ENCODE data around the gene PITPNM2. TPM values are rescaled to one million over a fixed set of nuclear protein-coding genes. Genes with fewer than 3 reads are reported as not detected.

PITPNM2 gene
- total RNA-seq, 1 donor from 2014 or later, result 7.5 TPM

DNA sequence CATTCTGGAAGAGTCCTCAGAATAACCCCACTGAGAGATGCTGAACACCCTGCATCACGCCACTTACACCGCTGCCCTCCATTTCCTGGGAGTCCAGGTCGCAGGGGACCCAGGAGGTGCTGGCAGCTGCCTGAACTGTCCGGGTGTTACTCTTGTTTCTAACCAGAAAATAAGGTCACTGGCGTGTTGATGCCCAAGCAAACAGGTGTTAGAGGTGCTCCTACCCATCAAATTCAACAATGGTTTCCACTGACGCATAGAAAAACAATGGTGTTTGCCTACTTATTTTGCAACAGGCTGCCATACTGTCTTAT, 23.8 kb downstream of the PITPNM2 start:
- no peak overlapping the region for H3K27ac Mint-ChIP-seq

DNA sequence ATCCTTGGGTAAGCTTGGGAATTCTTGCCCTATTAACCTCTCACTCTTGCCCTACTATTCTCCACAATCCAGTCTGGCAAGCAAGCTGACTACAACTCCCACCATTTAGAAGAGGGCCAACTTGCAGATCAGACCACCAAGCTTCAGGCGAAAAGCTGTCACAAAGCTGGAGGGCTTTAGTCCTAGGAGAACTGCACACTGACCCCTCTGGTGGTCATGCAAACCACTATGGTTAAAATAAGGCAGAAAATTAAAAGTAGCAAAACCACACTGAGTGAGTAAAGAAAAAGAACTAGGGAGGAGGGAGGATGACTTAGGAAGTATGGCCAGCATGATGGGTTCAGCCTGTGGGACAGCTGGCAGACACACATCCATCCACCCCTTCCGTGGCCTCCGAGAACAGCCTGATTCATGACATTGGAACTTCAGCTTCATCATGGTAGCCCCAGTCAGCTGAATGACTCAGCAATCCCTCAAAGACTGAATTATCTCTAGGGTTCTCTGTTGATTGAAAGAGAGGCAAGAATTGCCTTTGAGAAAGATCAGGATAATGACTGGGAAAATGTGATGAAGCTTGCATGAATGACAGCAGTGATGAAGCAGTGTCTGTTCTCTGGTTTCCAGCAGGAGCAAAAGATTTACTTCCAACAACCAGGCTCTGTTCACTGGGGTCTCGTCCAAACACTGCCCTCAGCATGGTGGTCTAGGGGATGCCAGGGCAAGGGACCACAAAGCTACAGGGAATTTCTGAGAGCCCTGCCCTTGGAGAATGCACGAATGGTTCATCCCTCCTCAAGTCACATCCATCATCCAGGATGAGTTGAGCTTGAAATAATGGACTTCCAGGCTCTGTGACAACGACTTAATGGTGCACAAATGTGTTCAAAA, 24.4 kb downstream of the PITPNM2 start:
- H3K4me1 Mint-ChIP-seq, result peaks cover 10% of the 10 kb centered on the region
- H3K4me3 Mint-ChIP-seq, result no peak overlapping the region
- no peaks in the 10 kb centered on the region for H3K27me3 Mint-ChIP-seq (ENCODE audit: low read depth)
- no peaks in the 10 kb centered on the region for H3K36me3 Mint-ChIP-seq
- H3K9me3 Mint-ChIP-seq, result no peaks in the 10 kb centered on the region
- TF ChIP-seq, protein P1, sequence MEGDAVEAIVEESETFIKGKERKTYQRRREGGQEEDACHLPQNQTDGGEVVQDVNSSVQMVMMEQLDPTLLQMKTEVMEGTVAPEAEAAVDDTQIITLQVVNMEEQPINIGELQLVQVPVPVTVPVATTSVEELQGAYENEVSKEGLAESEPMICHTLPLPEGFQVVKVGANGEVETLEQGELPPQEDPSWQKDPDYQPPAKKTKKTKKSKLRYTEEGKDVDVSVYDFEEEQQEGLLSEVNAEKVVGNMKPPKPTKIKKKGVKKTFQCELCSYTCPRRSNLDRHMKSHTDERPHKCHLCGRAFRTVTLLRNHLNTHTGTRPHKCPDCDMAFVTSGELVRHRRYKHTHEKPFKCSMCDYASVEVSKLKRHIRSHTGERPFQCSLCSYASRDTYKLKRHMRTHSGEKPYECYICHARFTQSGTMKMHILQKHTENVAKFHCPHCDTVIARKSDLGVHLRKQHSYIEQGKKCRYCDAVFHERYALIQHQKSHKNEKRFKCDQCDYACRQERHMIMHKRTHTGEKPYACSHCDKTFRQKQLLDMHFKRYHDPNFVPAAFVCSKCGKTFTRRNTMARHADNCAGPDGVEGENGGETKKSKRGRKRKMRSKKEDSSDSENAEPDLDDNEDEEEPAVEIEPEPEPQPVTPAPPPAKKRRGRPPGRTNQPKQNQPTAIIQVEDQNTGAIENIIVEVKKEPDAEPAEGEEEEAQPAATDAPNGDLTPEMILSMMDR (IDR thresholded peaks at IDR 0.05; ENCODE audit: unreplicated experiment), result no peak
- no peak overlapping the region for H3K27ac Mint-ChIP-seq
- no peak for DNase-seq (ENCODE audit: low spot score in 2 of 2, unreplicated experiment in 2 of 2)

More for the DNA sequence above, 23.8 kb downstream of the PITPNM2 start:
- DNase-seq (ENCODE audit: low spot score in 2 of 2, unreplicated experiment in 2 of 2), result no peak
- Mint-ChIP-seq H3K9me3 (no peaks in the 10 kb centered on the region), H3K36me3 (no peaks in the 10 kb centered on the region), H3K4me3 (no peak overlapping the region), H3K27me3 (ENCODE audit: low read depth) (no peaks in the 10 kb centered on the region), H3K4me1 (peaks cover 10% of the 10 kb centered on the region)
- TF ChIP-seq, protein P1 (IDR thresholded peaks at IDR 0.05; ENCODE audit: unreplicated experiment), result no peak

DNA sequence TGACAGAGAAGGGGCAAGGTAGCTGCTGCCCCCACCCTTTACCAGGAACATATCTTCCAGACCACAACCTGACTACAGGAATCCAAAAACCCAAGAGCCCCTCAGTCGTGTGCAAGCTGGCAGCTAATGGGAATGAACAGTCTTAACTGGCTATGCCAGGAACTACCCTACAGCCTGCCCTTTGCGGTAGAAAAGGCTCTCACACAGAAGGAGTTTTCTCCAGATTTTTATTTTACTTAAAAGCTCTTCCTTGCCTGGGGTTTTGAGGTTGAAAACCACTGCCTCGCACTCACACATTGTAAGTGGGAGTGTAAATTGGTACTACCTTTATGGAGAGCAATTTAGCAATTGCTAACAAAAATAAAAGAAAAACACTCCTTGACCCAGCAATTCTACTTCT, 28.3 kb downstream of the PITPNM2 start:
- no peak for DNase-seq (ENCODE audit: low spot score in 2 of 2, unreplicated experiment in 2 of 2)
- peaks cover 10% of the 10 kb centered on the region for H3K4me1 Mint-ChIP-seq
- no peaks in the 10 kb centered on the region for H3K27me3 Mint-ChIP-seq (ENCODE audit: low read depth)
- no peaks in the 10 kb centered on the region for H3K36me3 Mint-ChIP-seq
- no peaks in the 10 kb centered on the region for H3K9me3 Mint-ChIP-seq
- H3K27ac Mint-ChIP-seq, result no peak overlapping the region
- TF ChIP-seq, protein P1 (IDR thresholded peaks at IDR 0.05; ENCODE audit: unreplicated experiment), result no peak
- no peak overlapping the region for H3K4me3 Mint-ChIP-seq

DNA sequence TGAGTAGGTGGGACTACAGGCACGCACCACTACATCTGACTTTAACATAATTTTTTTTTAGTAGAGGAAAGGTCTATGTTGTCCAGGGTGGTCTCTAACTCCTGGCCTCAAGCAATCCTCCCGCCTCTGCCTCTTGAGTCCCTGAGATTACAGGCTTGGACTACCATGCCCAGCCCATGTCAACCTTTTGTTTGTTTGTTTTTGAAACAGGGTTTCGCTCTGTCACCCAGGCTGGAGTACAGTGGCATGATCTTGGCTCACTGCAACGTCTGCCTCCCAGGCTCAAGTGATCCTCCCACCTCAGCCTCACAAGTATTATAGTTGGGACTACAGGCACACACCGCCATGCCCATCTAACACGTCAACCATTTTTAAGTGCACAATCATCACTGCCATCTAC, 29.2 kb downstream of the PITPNM2 start:
- Mint-ChIP-seq H3K36me3 (no peaks in the 10 kb centered on the region), H3K27me3 (ENCODE audit: low read depth) (no peaks in the 10 kb centered on the region)

DNA sequence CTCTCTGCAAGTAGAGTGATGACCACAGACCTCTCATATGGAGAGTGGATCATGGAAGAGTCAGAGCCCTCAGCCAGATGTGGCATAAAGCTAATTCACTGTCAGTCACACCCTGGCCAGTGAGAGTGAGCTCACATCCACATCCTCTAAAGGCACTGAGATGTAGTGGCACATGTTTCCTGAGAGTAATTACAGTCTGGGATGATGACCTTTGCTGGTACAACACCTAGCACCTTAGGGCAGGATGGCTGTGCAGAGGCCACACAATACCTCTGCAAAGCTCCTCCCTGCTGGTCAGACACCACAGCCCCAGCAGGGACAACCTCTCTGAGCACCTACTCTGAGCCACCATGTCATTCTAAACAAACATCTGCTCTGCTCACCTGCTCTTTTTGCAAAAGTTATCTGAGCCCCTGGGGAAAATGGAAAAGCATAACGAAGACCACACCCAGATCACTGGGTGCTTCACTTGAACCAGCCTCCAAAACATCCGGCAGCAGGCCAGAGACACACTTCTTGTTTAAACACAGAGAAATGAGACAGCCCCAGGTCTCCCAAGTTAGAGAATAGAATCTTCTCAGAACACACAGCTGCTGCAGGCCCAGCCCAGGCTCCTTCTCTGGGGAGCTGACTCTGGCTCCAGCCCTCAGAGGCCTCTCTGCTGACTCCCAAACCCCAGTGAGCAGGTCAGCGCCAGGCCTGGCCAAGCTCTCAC, 30.3 kb downstream of the PITPNM2 start:
- DNase-seq (ENCODE audit: low spot score in 2 of 2, unreplicated experiment in 2 of 2), result no peak
- H3K36me3 Mint-ChIP-seq, result no peaks in the 10 kb centered on the region
- H3K4me3 Mint-ChIP-seq, result no peak overlapping the region
- H3K27ac Mint-ChIP-seq, result no peak overlapping the region
- TF ChIP-seq, protein P1 (IDR thresholded peaks at IDR 0.05; ENCODE audit: unreplicated experiment), result no peak
- no peaks in the 10 kb centered on the region for H3K27me3 Mint-ChIP-seq (ENCODE audit: low read depth)
- H3K4me1 Mint-ChIP-seq, result no peaks in the 10 kb centered on the region
- H3K9me3 Mint-ChIP-seq, result no peaks in the 10 kb centered on the region

More for the DNA sequence above, 29.2 kb downstream of the PITPNM2 start:
- TF ChIP-seq, protein P1 (IDR thresholded peaks at IDR 0.05; ENCODE audit: unreplicated experiment), result no peak
- no peak for DNase-seq (ENCODE audit: low spot score in 2 of 2, unreplicated experiment in 2 of 2)
- H3K4me3 Mint-ChIP-seq, result no peak overlapping the region
- H3K27ac Mint-ChIP-seq, result no peak overlapping the region
- no peaks in the 10 kb centered on the region for H3K9me3 Mint-ChIP-seq
- peaks cover 8% of the 10 kb centered on the region for H3K4me1 Mint-ChIP-seq
